ENCODE measurements around the gene SGCG.

GRCh38 chr13:23319883-23320224, 139.1 kb downstream of the SGCG start:
- TF ChIP-seq CTCF (IDR thresholded peaks at IDR 0.05) (no peak), POLR2A (IDR thresholded peaks at IDR 0.05) (no peak)
